Neural cell (in vitro differentiated cells): ENCODE results near the gene ELMO2. TPM values are rescaled to one million over a fixed set of nuclear protein-coding genes. Genes with fewer than 3 reads are reported as not detected.

ENCODE experiments used
- H2AFZ ChIP-seq: fragments of 200-600, 300-800 bp; sonication (generic), shearing (Covaris generic); 2 replicates; pipeline ENCODE4 v1.6.0; 2014; ENCODE audit warnings: low read depth, mild to moderate bottlenecking, antibody characterized with exemption, low read length, moderate library complexity
- H3F3A ChIP-seq: fragments of 200-600 bp; shearing (Covaris generic); 2 replicates; pipeline ENCODE4 v1.6.1; 2016; ENCODE audit warnings: mild to moderate bottlenecking, moderate library complexity, mixed read lengths, antibody characterized with exemption, low read length; ENCODE audit not compliant: insufficient read depth, poor library complexity, severe bottlenecking
- H3K27ac ChIP-seq: fragments of 200-600, 300-800 bp; sonication (generic), shearing (Covaris generic); 2 replicates; pipeline ENCODE4 v1.5.1; 2014; ENCODE audit warnings: mild to moderate bottlenecking, low read length, moderate library complexity
- H3K27me3 ChIP-seq: fragments of 300-800, 200-600 bp; sonication (generic), shearing (Covaris generic); 2 replicates; pipeline ENCODE4 v1.6.0; 2014; ENCODE audit warnings: mild to moderate bottlenecking, low read depth, low read length, moderate library complexity; ENCODE audit not compliant: insufficient read depth
- H3K36me3 ChIP-seq: fragments of 300-800, 200-600 bp; sonication (generic), shearing (Covaris generic); 2 replicates; pipeline ENCODE4 v1.5.1; 2014; ENCODE audit warnings: mild to moderate bottlenecking, antibody characterized with exemption, low read length, moderate library complexity; ENCODE audit not compliant: insufficient read depth
- H3K4me2 ChIP-seq: fragments of 300-800, 200-600 bp; sonication (generic), shearing (Covaris generic); 2 replicates; pipeline ENCODE4 v1.6.0; 2014; ENCODE audit warnings: mild to moderate bottlenecking, low read length
- H3K4me3 ChIP-seq: fragments of 300-800, 200-600 bp; sonication (generic), shearing (Covaris generic); 2 replicates; pipeline ENCODE4 v1.5.1; 2014; ENCODE audit warnings: mild to moderate bottlenecking, low read length, moderate library complexity
- H3K79me2 ChIP-seq: fragments of 200-600 bp; shearing (Covaris generic); replicated peaks from 2 replicates; pipeline ENCODE4 v1.6.0; 2014; ENCODE audit warnings: mild to moderate bottlenecking, low read length, moderate library complexity; ENCODE audit not compliant: insufficient read depth
- H3K9ac ChIP-seq: fragments of 300-800, 200-600 bp; sonication (generic), shearing (Covaris generic); 2 replicates; pipeline ENCODE4 v1.6.1; 2016; ENCODE audit warnings: mild to moderate bottlenecking, low read length, mixed read lengths
- H3K9me2 ChIP-seq: fragments of 200-600 bp; shearing (Covaris generic); 2 replicates; pipeline ENCODE4 v1.6.1; 2016; ENCODE audit warnings: mild to moderate bottlenecking, low read length, mixed read lengths; ENCODE audit not compliant: insufficient read depth
- H3K9me3 ChIP-seq: fragments of 200-600, 300-800 bp; sonication (generic), shearing (Covaris generic); 2 replicates; pipeline ENCODE4 v1.6.1; 2016; ENCODE audit warnings: mild to moderate bottlenecking, mixed run types, low read length, moderate library complexity, mixed read lengths
- H4K20me1 ChIP-seq: fragments of 200-600 bp; shearing (Covaris generic); 2 replicates; pipeline ENCODE4 v1.6.1; 2016; ENCODE audit warnings: mild to moderate bottlenecking, mixed run types; ENCODE audit not compliant: insufficient read depth
- CTCF ChIP-seq: fragments of 450-650 bp; IDR thresholded peaks from 2 replicates; pipeline ENCODE4 v1.5.1; 2014; ENCODE audit warnings: antibody characterized with exemption, mild to moderate bottlenecking, moderate library complexity; ENCODE audit not compliant: poor library complexity, severe bottlenecking
- EP300 ChIP-seq: fragments of 450-650 bp; conservative IDR thresholded peaks from 2 replicates; pipeline ENCODE4 v1.6.1; 2014; ENCODE audit warnings: antibody characterized with exemption, mild to moderate bottlenecking, moderate library complexity; ENCODE audit not compliant: poor library complexity, severe bottlenecking
- EZH2 ChIP-seq: fragments of 200-600, 300-800 bp; shearing (Covaris generic), sonication (generic); IDR thresholded peaks from 2 replicates; pipeline ENCODE4 v1.6.1; 2014; ENCODE audit warnings: antibody characterized with exemption, low read length, borderline replicate concordance, mild to moderate bottlenecking; ENCODE audit not compliant: insufficient read depth, poor library complexity, severe bottlenecking
- MXI1 ChIP-seq: fragments of 450-650 bp; conservative IDR thresholded peaks from 2 replicates; pipeline ENCODE4 v1.6.1; 2014; ENCODE audit warnings: antibody characterized with exemption, mild to moderate bottlenecking; ENCODE audit not compliant: poor library complexity, severe bottlenecking
- POLR2AphosphoS5 ChIP-seq: IDR thresholded peaks from 2 replicates; pipeline ENCODE4 v1.6.1; 2012
- RAD21 ChIP-seq: fragments of 450-650 bp; conservative IDR thresholded peaks from 2 replicates; pipeline ENCODE4 v1.6.1; 2014; ENCODE audit warnings: antibody characterized with exemption, mild to moderate bottlenecking, moderate library complexity
- REST ChIP-seq: IDR thresholded peaks from 2 replicates; pipeline ENCODE4 v1.6.1; 2012; ENCODE audit warnings: borderline replicate concordance
- SMC3 ChIP-seq: fragments of 450-650 bp; conservative IDR thresholded peaks from 2 replicates; pipeline ENCODE4 v1.6.1; 2014; ENCODE audit warnings: antibody characterized with exemption, mild to moderate bottlenecking, moderate library complexity; ENCODE audit not compliant: poor library complexity
- TAF1 ChIP-seq: IDR thresholded peaks from 2 replicates; pipeline ENCODE4 v1.6.1; 2012; ENCODE audit warnings: low read depth
- polyA plus RNA-seq: library from polyadenylated mRNA; depleted of rRNA; stranded (reverse); fragments of >200 nt; gene quantifications from 2 replicates; pipeline ENCODE4 v1.2.3, GENCODE V29; 2014

Gene ELMO2
- polyA plus RNA-seq, 1 donor from 2014 or later: 72.0 TPM

- H3K79me2 ChIP-seq: no peaks in the 10 kb centered on the region
- no peaks in the 10 kb centered on the region for H3F3A ChIP-seq
- H3K27ac ChIP-seq: no peak overlapping the region
- no peaks in the 10 kb centered on the region for H4K20me1 ChIP-seq
- TF ChIP-seq SMC3 (no peak), CTCF (no peak), EP300 (no peak), MXI1 (no peak), RAD21 (no peak), POLR2AphosphoS5 (no peak), REST (no peak), EZH2 (no peak), TAF1 (no peak)
- no peaks in the 10 kb centered on the region for H3K9me3 ChIP-seq
- no peak overlapping the region for H3K4me2 ChIP-seq
- H3K27me3 ChIP-seq: no peaks in the 10 kb centered on the region
- no peak overlapping the region for H3K9ac ChIP-seq
- no peaks in the 10 kb centered on the region for H3K9me2 ChIP-seq
- no peaks in the 10 kb centered on the region for H3K36me3 ChIP-seq
- no peak overlapping the region for H3K4me3 ChIP-seq
- H2AFZ ChIP-seq: no peak overlapping the region
These were observed 78.9 kb downstream of the ELMO2 start for GRCh38 chr20:46327557-46327956.

- no peaks in the 10 kb centered on the region for H3K36me3 ChIP-seq
- H3K9me3 ChIP-seq: no peaks in the 10 kb centered on the region
- H3K4me2 ChIP-seq: no peak overlapping the region
- no peaks in the 10 kb centered on the region for H3K27me3 ChIP-seq
- no peaks in the 10 kb centered on the region for H3F3A ChIP-seq
- H2AFZ ChIP-seq: no peak overlapping the region
- H3K4me3 ChIP-seq: no peak overlapping the region
- H3K79me2 ChIP-seq: no peaks in the 10 kb centered on the region
- H3K9me2 ChIP-seq: no peaks in the 10 kb centered on the region
- H4K20me1 ChIP-seq: no peaks in the 10 kb centered on the region
- no peak for TF ChIP-seq TAF1
- TF ChIP-seq EP300: no peak
- TF ChIP-seq EZH2: no peak
- TF ChIP-seq REST: no peak
- no peak for TF ChIP-seq MXI1
- no peak for TF ChIP-seq CTCF
- no peak for TF ChIP-seq SMC3
- TF ChIP-seq POLR2AphosphoS5: no peak
- no peak for TF ChIP-seq RAD21
- H3K9ac ChIP-seq: no peak overlapping the region
- H3K27ac ChIP-seq: no peak overlapping the region
These were observed 80.6 kb downstream of the ELMO2 start for GRCh38 chr20:46325789-46326188.
